Measurements from ENCODE around the gene LBX1. TPM values are rescaled to one million over a fixed set of nuclear protein-coding genes. Genes with fewer than 3 reads are reported as not detected.

Gene LBX1
- total RNA-seq, 1 donor from 2014 or later, result not detected

DNA sequence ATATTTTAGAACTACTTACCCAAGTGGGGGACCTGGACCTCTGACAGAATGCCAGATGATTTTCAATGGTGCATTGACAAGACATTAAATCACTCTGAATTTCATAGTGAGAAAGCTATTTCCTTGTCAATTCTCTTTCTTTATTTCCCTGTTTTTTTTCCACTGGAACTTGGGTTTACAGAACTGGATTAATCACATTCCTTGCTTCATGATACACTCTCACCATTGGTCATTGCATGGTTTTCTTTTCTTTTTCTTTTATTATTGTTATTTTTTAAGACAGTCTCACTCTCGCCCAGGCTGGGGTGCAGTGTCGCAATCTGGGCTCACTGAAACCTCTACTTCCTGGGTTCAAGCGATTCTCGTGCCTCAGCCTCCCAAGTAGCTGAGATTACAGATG is 38.5 kb upstream of the LBX1 start:
- Mint-ChIP-seq H3K9me3 (no peaks in the 10 kb centered on the region), H3K27me3 (peaks cover 29% of the 10 kb centered on the region), H3K27ac (no peak overlapping the region), H3K4me3 (no peak overlapping the region), H3K4me1 (no peaks in the 10 kb centered on the region), H3K36me3 (ENCODE audit: low read depth) (no peaks in the 10 kb centered on the region)
- POLR2A ChIA-PET, result interaction anchor here (0.6 kb wide), 1 partner anchor 97 kb away, joined by 3 read pairs; no protein-coding TSS in a partner anchor
- TF ChIP-seq CTCF (IDR thresholded peaks at IDR 0.05), result no peak
- ATAC-seq (ENCODE audit: low read depth) (no peak), DNase-seq (no peak)
- intact Hi-C loops (cut with micrococcal nuclease), result no loop called here
- CTCF ChIA-PET, result interaction anchor here (1.5 kb wide), 1 partner anchor 174 kb away, joined by 3 read pairs; no protein-coding TSS in a partner anchor

GRCh38 chr10:101267290-101267680 is 38.0 kb upstream of the LBX1 start:
- Mint-ChIP-seq H3K4me1 (no peaks in the 10 kb centered on the region), H3K4me3 (no peak overlapping the region), H3K9me3 (no peaks in the 10 kb centered on the region), H3K27ac (no peak overlapping the region), H3K27me3 (peaks cover 28% of the 10 kb centered on the region), H3K36me3 (ENCODE audit: low read depth) (no peaks in the 10 kb centered on the region)
- intact Hi-C loops (cut with micrococcal nuclease), result no loop called here
- ATAC-seq (ENCODE audit: low read depth), result no peak
- POLR2A ChIA-PET, result no interaction called here
- CTCF ChIA-PET, result interaction anchor here (1.5 kb wide), 1 partner anchor 174 kb away, joined by 3 read pairs; no protein-coding TSS in a partner anchor
- DNase-seq, result no peak
- TF ChIP-seq CTCF (IDR thresholded peaks at IDR 0.05), result no peak

DNA sequence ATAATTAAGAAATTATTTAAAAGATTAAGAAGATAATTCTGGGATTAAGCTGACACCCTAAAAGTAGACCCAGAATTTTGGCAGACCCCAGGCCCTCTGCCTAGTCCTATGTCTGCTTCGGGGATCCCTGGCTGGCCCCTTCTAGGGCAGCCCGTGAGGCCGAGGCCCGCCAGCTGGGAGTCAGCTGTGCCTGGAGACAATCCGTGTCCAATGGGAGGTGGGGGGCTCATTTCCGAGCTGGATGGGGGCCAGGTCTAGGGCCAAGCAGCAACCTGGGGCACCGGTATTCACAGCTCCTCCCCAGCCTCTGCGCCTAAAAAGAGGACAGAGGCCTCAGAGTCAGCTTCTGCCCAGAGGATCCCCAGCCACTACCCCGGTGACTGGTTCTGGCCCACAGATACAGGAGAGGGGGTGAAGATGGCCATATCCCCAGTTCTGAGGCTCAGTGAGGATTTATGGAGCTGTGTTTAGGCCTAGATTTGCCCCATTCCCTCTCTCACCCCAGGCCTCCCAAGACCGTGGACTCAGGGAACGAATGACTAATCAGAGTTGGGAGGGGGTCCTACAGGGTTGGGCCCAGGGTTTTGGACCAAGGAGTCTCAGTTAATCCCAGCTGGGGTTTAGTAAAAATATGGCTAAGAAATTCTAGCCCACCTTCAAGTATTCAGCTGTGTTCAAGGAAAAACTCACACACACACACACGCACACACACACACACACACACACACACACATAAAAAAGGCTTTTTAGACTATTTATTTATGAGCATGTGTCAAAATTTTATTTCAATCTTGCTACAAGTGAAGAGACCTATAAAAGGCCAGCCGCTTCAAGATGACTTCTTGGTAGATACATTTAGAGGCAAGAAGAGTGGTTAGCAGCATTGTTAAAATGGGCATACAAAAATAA is 37.4 kb upstream of the LBX1 start:
- Mint-ChIP-seq H3K4me3 (no peak overlapping the region), H3K36me3 (ENCODE audit: low read depth) (no peaks in the 10 kb centered on the region), H3K4me1 (no peaks in the 10 kb centered on the region), H3K27me3 (peaks cover 29% of the 10 kb centered on the region), H3K9me3 (no peaks in the 10 kb centered on the region), H3K27ac (no peak overlapping the region)
- ATAC-seq (ENCODE audit: low read depth) (no peak), DNase-seq (no peak)
- POLR2A ChIA-PET, result interaction anchor here (0.5 to 0.7 kb wide), 2 partner anchors 9 to 143 kb away, joined by 4 to 6 read pairs; no protein-coding TSS in a partner anchor
- TF ChIP-seq CTCF (IDR thresholded peaks at IDR 0.05), result no peak
- intact Hi-C loops (cut with micrococcal nuclease), result no loop called here
- CTCF ChIA-PET, result no interaction called here

GRCh38 chr10:101263150-101263752 is 34.0 kb upstream of the LBX1 start:
- Mint-ChIP-seq H3K4me1 (no peaks in the 10 kb centered on the region), H3K4me3 (no peak overlapping the region), H3K27ac (no peak overlapping the region), H3K9me3 (peaks cover 1% of the 10 kb centered on the region), H3K36me3 (ENCODE audit: low read depth) (no peaks in the 10 kb centered on the region), H3K27me3 (peaks cover 28% of the 10 kb centered on the region)
- POLR2A ChIA-PET, result no interaction called here
- ATAC-seq (ENCODE audit: low read depth) (no peak), DNase-seq (no peak)
- no peak for TF ChIP-seq CTCF (IDR thresholded peaks at IDR 0.05)
- CTCF ChIA-PET, result no interaction called here
- intact Hi-C loops (cut with micrococcal nuclease), result no loop called here

DNA sequence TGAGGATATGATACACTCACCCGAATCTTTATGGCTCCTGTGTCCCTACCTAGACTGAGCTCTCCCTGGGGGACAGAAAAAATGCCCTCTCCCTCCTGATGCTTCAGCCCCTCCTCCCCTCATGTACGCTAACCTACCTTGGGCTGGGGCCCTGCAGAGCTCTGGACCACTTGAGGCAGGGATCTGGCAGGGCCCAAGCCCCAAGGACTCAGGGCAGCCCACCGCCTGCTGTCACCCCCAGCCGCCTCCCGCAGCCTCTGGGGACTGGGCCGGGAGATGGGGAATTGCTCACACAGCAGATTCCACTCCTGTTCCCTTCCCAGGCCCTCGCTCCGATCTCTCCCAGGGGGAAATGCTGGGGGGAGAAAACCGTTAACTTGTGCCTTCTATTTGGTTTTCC is 32.9 kb upstream of the LBX1 start:
- DNase-seq (no peak), ATAC-seq (ENCODE audit: low read depth) (no peak)
- intact Hi-C loops (cut with micrococcal nuclease), result no loop called here
- CTCF ChIA-PET, result no interaction called here
- peaks cover 4% of the 10 kb centered on the region for H3K9me3 Mint-ChIP-seq
- H3K27ac Mint-ChIP-seq, result no peak overlapping the region
- POLR2A ChIA-PET, result no interaction called here
- no peaks in the 10 kb centered on the region for H3K4me1 Mint-ChIP-seq
- TF ChIP-seq CTCF (IDR thresholded peaks at IDR 0.05), result no peak
- H3K4me3 Mint-ChIP-seq, result no peak overlapping the region
- H3K27me3 Mint-ChIP-seq, result peaks cover 28% of the 10 kb centered on the region
- no peaks in the 10 kb centered on the region for H3K36me3 Mint-ChIP-seq (ENCODE audit: low read depth)

All from activated B cell treated with CpG ODN at 0.5 μM for 24 hours (primary cell).